Cardiac muscle cell (in vitro differentiated cells and primary cell): ENCODE results near the gene UTP15. TPM values are rescaled to one million over a fixed set of nuclear protein-coding genes. Genes with fewer than 3 reads are reported as not detected.

ENCODE experiments used
- DNase-seq, 2 donors: peaks; one replicate each; pipeline versions ENCODE4 v3.0.0 to v3.0.0-alpha.2; 2010 to 2017; ENCODE audit warnings: low read depth in 1 of 2, low spot score in 1 of 2
- H3K27ac ChIP-seq: fragments of 200-600 bp; sonication (generic); 2 replicates; pipeline ENCODE4 v1.5.1; 2016
- H3K27me3 ChIP-seq: fragments of 200-600 bp; sonication (generic); 2 replicates; pipeline ENCODE4 v1.6.0; 2016; ENCODE audit warnings: control low read depth
- H3K36me3 ChIP-seq: fragments of 200-600 bp; sonication (generic); 2 replicates; pipeline ENCODE4 v1.5.1; 2016; ENCODE audit warnings: control low read depth
- H3K4me1 ChIP-seq: fragments of 200-600 bp; sonication (generic); 2 replicates; pipeline ENCODE4 v1.8.1; 2017; ENCODE audit warnings: low read depth, mild to moderate bottlenecking, mixed run types
- H3K4me3 ChIP-seq: fragments of 200-600 bp; sonication (generic); 2 replicates; pipeline ENCODE4 v1.5.1; 2016; ENCODE audit warnings: mild to moderate bottlenecking
- H3K9me3 ChIP-seq: fragments of 200-600 bp; sonication (generic); 2 replicates; pipeline ENCODE4 v1.5.1; 2017; ENCODE audit warnings: low read depth, mild to moderate bottlenecking, control low read depth
- polyA plus RNA-seq: library from polyadenylated mRNA; unstranded; fragments of >200 nt; fragmentation: Nextera tagmentation; extraction: Ambion mirVana; gene quantifications from 2 replicates; pipeline ENCODE4 v1.2.1, GENCODE V29; 2016
- total RNA-seq: library from RNA; depleted of rRNA; stranded (reverse); fragments of >200 nt; gene quantifications from 2 replicates; pipeline ENCODE4 v1.2.3, GENCODE V29; 2016
- TF ChIP-seq, protein P1 (sequence below): IDR thresholded peaks from 2 replicates; pipeline ENCODE4 v1.5.1; 2012; ENCODE audit warnings: low read depth, mild to moderate bottlenecking, low read length

The UTP15 gene
- total and polyA plus RNA-seq, 2 experiments from 2014 or later, result 8.1 to 14.8 TPM

DNA sequence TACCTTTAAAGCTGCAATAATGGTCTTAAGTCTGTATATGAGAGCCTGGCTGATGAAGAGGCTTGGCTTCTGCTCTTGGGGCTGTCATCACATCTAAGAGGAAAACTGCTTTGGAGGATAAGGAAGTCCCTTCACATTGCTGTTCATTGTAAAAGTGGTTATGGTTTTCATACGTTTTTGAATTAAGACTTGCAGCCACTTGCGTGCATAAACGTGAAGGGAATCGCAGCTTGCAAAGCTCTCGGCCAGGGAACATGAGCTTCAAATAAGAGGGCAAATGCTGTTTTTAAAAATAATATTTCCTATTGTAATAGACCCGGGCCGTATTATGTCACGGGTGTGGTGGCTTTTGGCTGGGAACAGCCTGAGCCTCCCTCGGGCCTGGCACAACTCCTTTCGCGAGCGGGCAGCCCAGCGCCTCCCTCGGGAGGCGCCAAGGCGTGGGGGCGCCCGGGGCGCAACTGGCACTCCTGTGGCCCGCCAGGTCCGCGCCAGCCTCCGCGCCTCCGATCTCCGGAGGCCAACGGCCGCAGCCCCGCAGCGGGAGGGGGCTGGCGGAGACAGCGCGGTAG is 59.9 kb downstream of the UTP15 start:
- TF ChIP-seq, protein P1, sequence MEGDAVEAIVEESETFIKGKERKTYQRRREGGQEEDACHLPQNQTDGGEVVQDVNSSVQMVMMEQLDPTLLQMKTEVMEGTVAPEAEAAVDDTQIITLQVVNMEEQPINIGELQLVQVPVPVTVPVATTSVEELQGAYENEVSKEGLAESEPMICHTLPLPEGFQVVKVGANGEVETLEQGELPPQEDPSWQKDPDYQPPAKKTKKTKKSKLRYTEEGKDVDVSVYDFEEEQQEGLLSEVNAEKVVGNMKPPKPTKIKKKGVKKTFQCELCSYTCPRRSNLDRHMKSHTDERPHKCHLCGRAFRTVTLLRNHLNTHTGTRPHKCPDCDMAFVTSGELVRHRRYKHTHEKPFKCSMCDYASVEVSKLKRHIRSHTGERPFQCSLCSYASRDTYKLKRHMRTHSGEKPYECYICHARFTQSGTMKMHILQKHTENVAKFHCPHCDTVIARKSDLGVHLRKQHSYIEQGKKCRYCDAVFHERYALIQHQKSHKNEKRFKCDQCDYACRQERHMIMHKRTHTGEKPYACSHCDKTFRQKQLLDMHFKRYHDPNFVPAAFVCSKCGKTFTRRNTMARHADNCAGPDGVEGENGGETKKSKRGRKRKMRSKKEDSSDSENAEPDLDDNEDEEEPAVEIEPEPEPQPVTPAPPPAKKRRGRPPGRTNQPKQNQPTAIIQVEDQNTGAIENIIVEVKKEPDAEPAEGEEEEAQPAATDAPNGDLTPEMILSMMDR, result no peak
- Histone ChIP-seq H3K36me3 (no peaks in the 10 kb centered on the region), H3K27ac (no peak overlapping the region), H3K27me3 (peaks cover 97% of the 10 kb centered on the region), H3K9me3 (no peaks in the 10 kb centered on the region), H3K4me1 (peaks cover 4% of the 10 kb centered on the region), H3K4me3 (peak overlapping the region; percentile 41)
- peak; percentile 47 to 48 for DNase-seq

DNA sequence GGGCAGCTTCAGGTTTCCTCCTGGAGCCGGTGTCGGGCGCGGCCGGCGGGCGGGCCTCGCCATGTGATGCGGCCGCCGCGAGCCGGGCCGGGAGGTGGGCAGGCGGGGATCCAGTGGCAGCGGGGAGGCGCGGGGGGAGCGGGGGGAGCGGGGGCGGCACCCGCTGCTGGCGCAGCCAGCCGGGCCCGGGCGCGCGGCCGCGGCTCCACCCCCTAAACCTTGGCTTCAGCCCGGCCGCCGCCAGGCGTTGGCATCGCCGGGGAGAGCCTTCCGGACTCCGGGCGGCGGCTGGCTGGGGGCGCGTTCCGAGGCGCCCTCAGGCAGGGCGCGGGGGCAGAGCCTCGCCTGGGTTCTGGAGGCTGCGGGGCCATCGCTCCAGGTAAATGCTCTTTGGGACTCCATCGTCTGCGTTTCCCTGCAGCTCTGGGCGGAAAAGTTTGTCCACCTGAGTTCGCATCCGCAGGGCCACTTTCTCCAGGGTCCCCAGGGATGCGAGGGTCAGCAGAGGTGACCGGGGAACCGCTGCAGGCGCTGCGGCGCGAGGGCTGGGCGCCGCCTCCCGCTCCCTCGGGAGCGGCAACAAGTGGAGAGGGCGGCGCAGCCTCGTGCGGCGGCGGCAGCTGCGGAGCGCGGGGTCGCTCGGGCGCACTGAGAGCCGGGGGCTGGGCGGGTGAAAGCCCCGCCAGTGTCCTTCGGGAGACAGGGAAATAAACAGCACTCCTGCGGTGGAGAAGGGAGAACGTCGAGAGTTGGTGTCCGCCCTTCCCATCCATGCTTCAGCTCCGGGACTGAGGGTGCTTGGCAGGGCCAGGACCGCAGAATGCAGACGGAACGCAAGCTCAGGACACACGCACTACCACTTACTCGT is 60.6 kb downstream of the UTP15 start, which contains the start of gene ARHGEF28:
Gene ARHGEF28 (plus strand): TSS at position 253 of the 868 bp plus-strand sequence. CDS start 58,656 bp downstream, outside the sequence.
- TF ChIP-seq, protein P1, result no peak
- H3K27me3 ChIP-seq, result peaks cover 97% of the 10 kb centered on the region
- peak within 1 kb of the TSS; percentile 41 for H3K4me3 ChIP-seq
- peaks cover 4% of the 10 kb centered on the region for H3K4me1 ChIP-seq
- no peaks in the 10 kb centered on the region for H3K36me3 ChIP-seq
- no peaks in the 10 kb centered on the region for H3K9me3 ChIP-seq
- H3K27ac ChIP-seq, result no peak within 1 kb of the TSS
- peak; percentile 52 to 66 for DNase-seq

DNA sequence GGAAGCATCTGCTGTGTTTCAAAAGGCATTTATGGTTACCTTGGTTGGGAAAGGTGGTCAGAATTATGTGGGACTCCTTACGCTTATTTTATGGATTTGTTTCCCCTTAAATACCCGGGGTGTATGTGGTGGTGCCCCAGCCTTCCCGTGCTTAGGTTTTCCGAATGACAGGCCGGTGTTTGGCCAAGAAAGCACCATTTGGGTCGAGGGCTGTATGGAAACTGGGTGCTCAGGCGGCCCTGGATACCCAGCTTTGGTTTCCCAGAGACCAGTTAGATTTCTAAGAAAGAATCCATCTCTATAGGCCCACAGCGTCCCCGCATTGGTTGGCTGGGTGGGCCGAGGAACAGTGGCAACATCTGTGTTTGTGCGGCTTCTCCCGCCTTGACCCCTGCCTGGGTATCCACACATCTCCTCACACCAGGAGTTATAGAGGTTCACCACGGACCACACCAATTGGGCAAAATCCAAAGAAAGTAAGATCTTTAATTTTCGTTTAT is 61.3 kb downstream of the UTP15 start:
- Histone ChIP-seq H3K9me3 (no peaks in the 10 kb centered on the region), H3K4me3 (peak overlapping the region; percentile 41), H3K36me3 (no peaks in the 10 kb centered on the region), H3K27ac (no peak overlapping the region), H3K27me3 (peaks cover 97% of the 10 kb centered on the region), H3K4me1 (peaks cover 4% of the 10 kb centered on the region)
- no peak for DNase-seq
- TF ChIP-seq, protein P1, result no peak

DNA sequence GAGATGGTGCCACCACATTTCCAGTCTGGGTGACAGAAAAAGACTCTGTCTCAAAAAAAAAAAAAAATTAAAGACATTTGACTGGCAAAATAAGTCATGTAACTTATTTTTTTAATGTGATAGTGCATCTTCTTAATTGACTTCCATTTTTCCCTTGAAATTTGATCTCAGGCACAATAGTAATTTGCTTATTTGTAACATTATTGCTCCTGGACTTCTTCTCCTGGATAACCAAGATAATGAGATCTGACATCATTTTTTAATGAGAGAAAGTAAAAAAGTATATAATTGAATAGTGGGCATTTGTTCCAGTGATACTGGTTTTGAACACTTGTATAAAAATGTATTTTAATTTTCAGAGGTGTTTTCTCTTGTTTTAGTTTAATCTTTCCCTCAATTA is 63.9 kb downstream of the UTP15 start:
- peaks cover 4% of the 10 kb centered on the region for H3K4me1 ChIP-seq
- no peak overlapping the region for H3K4me3 ChIP-seq
- no peaks in the 10 kb centered on the region for H3K9me3 ChIP-seq
- TF ChIP-seq, protein P1, result no peak
- no peaks in the 10 kb centered on the region for H3K36me3 ChIP-seq
- H3K27me3 ChIP-seq, result peaks cover 97% of the 10 kb centered on the region
- no peak overlapping the region for H3K27ac ChIP-seq
- DNase-seq, result no peak

DNA sequence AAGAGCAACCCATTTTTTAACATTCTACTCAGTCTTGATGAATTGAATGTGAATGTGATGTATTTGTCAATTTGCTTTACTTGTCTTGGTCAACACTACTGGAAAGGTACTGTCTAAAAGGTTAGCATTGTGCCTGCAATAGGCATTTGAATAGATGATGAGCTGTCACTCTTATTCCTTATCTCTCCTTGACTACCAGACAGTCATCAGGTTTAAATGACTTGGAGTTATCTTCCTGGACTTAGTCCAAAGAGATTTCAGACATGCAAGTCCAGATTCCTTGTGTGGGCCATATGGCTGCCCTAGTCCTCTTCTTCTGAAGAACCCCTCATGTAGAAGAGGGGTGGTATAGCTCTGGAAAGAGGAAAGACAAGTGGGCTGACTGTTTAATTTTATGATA is 65.2 kb downstream of the UTP15 start:
- no peak for DNase-seq
- Histone ChIP-seq H3K27me3 (peaks cover 99% of the 10 kb centered on the region), H3K36me3 (no peaks in the 10 kb centered on the region)

More for the DNA sequence above, 65.2 kb downstream of the UTP15 start:
- TF ChIP-seq, protein P1, result no peak
- Histone ChIP-seq H3K27ac (no peak overlapping the region), H3K9me3 (no peaks in the 10 kb centered on the region), H3K4me1 (no peaks in the 10 kb centered on the region), H3K4me3 (no peak overlapping the region)
